Right ventricle myocardium superior (tissue), 1 donor: Measurements from ENCODE around the gene FOLR2. TPM values are rescaled to one million over a fixed set of nuclear protein-coding genes. Genes with fewer than 3 reads are reported as not detected.
"Not testable (repeated sequence)": the region's sequence is repeated elsewhere in the genome, so short reads cannot be mapped to it uniquely, and the experiment has no call there.

Source experiments
- ATAC-seq: fragments of 200-7000 bp; cut with Tn5 transposase; one replicate; pipeline ENCODE4 v1.9.1; 2020; ENCODE audit warnings: mild to moderate bottlenecking; ENCODE audit not compliant: poor library complexity
- DNase-seq: peaks from one replicate; pipeline ENCODE4 v3.0.0-alpha.2; 2020
- intact Hi-C: fragments of 100-400 bp; cut with DNase I; formaldehyde crosslinking; loops from one replicate; pipeline ENCODE4 v1.11.2; 2022
- total RNA-seq: library from RNA; stranded (reverse); fragmentation: NEBNext Ultra II Directional; extraction: Animal tissue kit (Norgen Biotek cat#: 25700); gene quantifications from one replicate; pipeline ENCODE4 v1.2.1, GENCODE V29; 2021
- donor health status: DM: no; HTN: yes; CAD: no; lungs with severe emphysema.

Gene FOLR2
- total RNA-seq, 1 donor from 2014 or later = 27.1 TPM

GRCh38 chr11:72251614-72252013, 35.0 kb downstream of the FOLR2 start:
- intact Hi-C loops = no loop called here
- DNase-seq (no peak), ATAC-seq (no peak)

- DNase-seq = no peak
- no peak for ATAC-seq
- intact Hi-C loops = no loop called here
Measured at GRCh38 chr11:72253392-72253791, 36.8 kb downstream of the FOLR2 start.

- DNase-seq = no peak
- intact Hi-C loops = no loop called here
- ATAC-seq = no peak
Measured at GRCh38 chr11:72254299-72254993, 37.9 kb downstream of the FOLR2 start.

GRCh38 chr11:72257570-72257969, 41.0 kb downstream of the FOLR2 start:
- intact Hi-C loops = no loop called here

GRCh38 chr11:72259490-72259889, 42.9 kb downstream of the FOLR2 start:
- intact Hi-C loops = no loop called here
- ATAC-seq (no peak), DNase-seq (no peak)

More at GRCh38 chr11:72257570-72257969, 41.0 kb downstream of the FOLR2 start:
- ATAC-seq (no peak), DNase-seq (no peak)

- no peak for ATAC-seq
- intact Hi-C loops = no loop called here
- no peak for DNase-seq
Measured at GRCh38 chr11:72260574-72260973, 44.0 kb downstream of the FOLR2 start.

GRCh38 chr11:72263361-72263760, 46.8 kb downstream of the FOLR2 start:
- no peak for DNase-seq
- ATAC-seq = no peak
- intact Hi-C loops = no loop called here

- intact Hi-C loops = no loop called here
- no peak for ATAC-seq
- DNase-seq = no peak
Measured at GRCh38 chr11:72265951-72266350, 49.4 kb downstream of the FOLR2 start.

GRCh38 chr11:72266960-72267359, 50.4 kb downstream of the FOLR2 start:
- DNase-seq, ATAC-seq, intact Hi-C loops: not testable (repeated sequence)

- DNase-seq (no peak), ATAC-seq (no peak)
- intact Hi-C loops = no loop called here
Measured at GRCh38 chr11:72267956-72268617, 51.5 kb downstream of the FOLR2 start.

Other genes with a start within 250 kb of the FOLR2 start
- 3.7 TPM for gene IL18BP, start 217.9 kb upstream of the FOLR2 start, total RNA-seq
- 75.0 TPM for gene NUMA1, start 136.3 kb upstream of the FOLR2 start, total RNA-seq
- 6.4 TPM for gene LRRC51, start 135.9 kb upstream of the FOLR2 start, total RNA-seq
- gene LAMTOR1, start 113.5 kb upstream of the FOLR2 start, total RNA-seq = 72.8 TPM
- not detected for gene TOMT, start 110.9 kb upstream of the FOLR2 start, total RNA-seq
- 43.5 TPM for gene ANAPC15, start 104.1 kb upstream of the FOLR2 start, total RNA-seq
- gene FOLR3, start 81.1 kb upstream of the FOLR2 start, total RNA-seq = 1.8 TPM
- 0.94 TPM for gene FOLR1, start 24.7 kb upstream of the FOLR2 start, total RNA-seq
- gene INPPL1, start 8.0 kb downstream of the FOLR2 start, total RNA-seq = 133 TPM
- gene PHOX2A, start 27.4 kb downstream of the FOLR2 start, total RNA-seq = not detected
- 16.1 TPM for gene CLPB, start 217.7 kb downstream of the FOLR2 start, total RNA-seq